GM19324 (cell line): ENCODE results near the gene CALM3.
"Not testable (repeated sequence)": the region's sequence is repeated elsewhere in the genome, so short reads cannot be mapped to it uniquely, and the experiment has no call there.

Experiments used
- ATAC-seq: cut with Tn5 transposase; IDR thresholded peaks from one replicate; pipeline ENCODE4 v1.9.1; 2021; ENCODE audit warnings: mild to moderate bottlenecking, moderate library complexity; ENCODE audit not compliant: unreplicated experiment, low FRiP score

The CALM3 gene

DNA sequence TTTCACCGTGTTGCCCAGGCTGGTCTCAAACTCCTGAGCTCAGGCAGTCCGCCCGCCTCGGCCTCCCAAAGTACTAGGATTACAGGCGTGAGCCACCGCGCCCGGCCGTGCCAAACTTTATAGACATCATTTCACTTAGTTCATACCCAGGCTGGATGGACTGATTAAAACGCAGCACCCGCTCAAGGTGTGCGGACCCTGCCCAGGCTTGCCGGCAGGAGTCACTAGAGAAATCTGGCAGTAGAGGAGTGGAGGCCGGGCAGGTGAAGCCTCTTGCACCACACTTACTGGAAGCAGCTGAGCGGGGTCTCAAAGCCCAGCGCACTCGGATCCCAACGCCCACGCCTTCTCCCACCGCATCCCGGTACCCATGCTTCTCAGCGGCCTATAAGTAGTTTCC is 12.4 kb downstream of the CALM3 start:
- ATAC-seq: no peak

DNA sequence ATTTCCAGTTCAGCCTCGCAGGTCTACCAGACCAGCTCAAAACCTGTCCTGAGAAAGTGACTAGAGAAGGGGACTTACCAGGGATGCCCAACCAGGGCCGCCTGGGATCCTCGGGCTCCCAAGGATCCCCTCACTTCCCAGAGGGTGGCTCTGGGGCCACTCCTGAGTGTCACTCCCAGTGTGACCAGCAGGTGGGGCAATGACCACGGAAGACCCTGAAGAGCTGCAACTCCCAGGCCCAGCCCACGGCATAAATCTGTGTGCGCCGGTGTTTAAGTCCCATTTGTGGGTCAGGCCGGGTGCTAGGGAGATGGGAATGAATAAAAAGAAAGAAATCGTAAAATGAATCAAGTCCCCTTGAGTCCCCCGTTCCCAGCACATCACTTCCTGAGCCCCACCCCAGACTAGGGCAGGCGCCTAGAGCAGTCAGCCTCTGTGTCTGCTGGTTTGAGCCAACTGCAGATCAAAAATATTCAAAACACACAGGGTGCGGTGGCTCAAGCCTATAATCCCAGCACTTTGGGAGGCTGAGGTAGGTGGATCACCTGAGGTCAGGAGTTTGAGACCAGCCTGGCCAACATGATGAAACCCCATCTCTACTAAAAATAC is 13.1 kb downstream of the CALM3 start:
- ATAC-seq: no peak

DNA sequence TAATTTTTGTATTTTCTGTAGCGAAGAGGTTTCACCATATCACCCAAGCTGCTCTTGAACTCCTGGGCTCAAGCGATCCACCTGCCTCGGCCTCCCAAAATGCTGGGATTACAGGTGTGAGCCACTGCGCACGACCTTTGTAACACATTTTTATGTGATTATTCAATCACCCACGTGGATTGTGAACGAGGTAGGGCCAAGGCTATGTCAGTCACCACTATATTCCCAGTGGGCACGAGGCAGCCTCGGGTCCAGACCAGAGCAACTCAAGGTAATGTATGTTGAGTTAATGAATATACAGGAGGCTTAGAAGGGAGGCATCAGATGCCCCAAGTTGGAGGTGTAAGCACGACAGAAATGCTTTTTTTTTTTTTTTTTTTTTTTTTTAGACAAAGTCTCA is 14.8 kb downstream of the CALM3 start:
- ATAC-seq: no peak

DNA sequence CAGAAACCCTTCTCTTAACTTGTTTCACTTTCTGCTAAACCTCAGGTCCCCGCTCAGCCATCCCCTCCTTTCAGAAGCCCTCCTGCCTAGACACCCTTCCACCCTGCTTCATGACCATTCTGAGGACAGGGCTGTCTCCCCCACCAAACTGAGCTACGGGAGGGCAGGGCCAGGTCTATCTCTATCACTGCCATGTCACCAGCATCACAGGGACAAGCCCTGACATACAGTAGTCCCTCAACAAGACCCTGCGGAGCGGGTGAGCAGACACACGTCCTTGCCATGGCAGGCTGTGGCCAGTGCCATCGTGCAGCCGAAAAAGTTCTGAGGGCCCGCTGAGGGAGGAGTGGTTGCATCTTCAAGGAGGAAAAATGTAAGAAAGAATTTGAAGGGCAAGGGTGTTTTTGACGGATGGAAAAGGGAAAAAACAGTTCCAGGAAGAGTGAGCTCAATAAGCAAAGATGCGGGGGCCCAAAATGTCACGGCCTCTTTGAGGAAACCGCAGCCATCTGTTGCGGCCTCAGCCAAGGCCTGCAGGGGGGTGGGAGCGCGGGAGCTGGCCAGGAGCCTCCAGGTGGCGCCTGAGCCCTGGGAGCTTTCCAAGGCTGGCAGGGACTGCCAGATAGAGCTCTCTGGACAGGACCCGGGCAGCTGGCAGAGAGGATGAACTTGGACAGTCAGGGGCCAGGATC is 15.6 kb downstream of the CALM3 start:
- ATAC-seq: no peak

DNA sequence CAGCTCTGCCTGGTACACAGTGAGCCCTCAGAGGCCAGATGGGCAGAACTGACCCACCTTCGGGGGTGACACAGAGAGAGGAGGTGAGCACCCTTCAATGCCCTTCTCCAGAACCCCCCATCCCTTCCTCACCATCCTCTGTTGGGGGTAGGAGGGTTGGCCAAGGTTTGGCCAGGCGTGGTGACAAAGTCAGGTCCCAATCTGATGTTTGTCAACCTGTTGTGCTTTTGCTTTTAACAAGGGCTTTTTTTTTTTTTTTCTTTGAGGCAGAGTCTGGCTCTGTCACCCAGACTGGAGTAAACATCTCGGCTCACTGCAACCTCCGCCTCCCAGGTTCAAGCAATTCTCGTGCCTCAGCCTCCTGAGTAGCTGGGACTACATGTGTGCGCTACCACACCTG is 16.5 kb downstream of the CALM3 start:
- ATAC-seq: no peak

DNA sequence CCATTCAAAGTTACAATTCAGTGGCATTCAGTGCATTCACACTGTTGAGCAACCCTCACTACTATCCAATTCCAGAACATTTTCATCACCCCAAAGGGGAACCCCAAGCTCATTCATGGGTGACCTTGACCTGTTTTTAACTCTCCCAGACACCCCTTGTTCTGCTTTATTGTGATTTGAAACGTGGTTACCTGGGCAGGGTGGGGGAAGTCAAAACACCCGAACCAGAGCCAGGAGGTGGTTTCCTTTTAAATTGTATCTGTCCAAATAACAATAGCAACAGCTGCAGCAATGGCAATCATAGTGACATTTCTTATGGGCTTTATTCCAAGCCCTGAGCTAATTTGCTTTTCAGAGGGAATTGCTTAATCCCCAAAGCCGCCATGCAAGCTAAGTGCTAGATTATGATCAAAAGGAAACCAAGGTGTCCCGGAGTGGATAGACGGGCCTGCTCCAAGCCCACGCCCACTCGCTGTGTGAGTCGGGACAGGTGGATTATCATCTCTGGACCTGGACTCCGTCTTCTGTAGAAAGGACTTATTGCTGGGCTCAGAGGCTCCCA is 17.6 kb downstream of the CALM3 start:
- no peak for ATAC-seq

DNA sequence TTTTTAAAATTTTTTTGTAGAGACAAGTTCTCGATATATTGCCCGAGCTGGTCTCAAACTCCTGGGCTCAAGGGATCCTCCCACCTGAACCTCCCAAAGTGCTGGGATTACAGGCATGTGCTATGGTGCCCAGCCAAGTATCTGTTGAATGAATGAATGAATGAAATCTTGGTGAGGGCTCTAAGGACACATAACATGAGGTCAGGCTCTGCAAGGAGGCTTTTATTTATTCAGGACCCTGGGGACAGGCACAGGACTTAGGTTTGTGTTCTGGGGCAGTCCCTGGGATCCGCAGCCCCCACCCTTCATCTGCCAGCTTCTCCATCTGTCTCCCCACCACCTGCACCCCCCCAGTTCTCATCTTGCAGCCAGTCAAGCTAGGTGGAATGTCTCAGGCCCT is 19.1 kb downstream of the CALM3 start:
- no peak for ATAC-seq

DNA sequence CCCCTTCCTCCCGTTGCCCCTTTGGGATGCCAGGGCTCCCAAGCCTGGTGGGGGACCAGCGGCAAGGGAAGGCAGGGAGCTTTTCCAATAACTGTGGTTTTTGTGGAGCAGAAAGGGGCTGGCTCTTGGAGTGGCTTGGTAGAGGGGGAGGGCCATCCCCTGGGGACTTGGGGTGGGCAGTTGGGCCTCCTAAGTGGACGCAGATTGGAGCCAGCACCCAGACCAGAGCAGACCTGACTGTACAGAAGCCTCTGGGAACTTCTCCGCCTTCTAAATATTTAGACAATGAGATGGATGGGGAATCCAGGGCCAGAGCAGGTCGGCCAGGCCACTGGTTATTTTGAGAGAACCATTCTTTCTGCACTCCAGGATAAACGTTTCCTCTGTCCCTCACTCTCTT is 19.6 kb downstream of the CALM3 start:
- no peak for ATAC-seq

DNA sequence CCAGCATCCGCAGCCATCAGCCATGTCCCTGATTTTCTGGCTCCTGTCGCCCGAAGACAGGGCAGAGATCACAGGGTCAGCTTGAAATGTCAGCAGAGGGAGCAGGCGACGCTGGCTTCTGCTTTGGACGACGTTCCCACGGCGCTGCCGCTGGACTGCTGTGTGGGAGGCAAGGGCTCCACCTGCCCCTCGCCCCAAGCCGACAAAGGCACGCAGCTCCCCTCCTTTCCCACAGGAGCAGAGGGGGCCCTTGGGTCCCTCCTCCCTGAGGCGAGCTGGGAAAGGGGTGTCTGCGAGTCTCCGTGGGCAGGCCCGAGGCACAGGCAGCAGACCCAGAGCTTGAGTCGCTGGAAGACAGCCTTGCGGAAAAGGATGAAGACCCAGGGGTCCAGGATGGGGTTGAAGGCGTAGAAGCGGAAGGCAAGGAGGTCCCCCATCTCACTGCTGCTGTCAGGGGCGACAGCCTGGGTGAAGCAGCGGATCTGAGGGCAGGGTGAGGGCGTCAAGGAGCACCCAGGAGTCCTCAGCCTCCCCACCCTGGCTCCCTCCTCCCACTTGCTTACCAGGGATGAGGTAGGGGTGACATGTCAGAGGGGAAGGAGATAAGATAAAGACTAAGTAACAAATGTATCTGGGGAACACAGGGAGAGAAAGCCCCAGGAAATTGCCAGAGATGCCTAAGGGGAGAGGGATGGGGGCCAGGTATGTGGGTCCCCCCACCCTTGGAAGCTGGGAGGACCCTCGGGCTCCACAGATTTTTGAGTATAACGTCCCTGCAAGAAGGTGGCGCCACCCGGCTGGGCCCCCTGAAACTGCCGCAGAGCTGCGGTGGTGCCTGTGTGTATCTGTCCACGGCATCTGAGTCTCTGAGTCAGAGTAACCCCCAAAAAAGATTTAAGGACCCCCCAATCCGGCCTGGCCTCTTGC is 20.3 kb downstream of the CALM3 start:
- ATAC-seq: no peak

DNA sequence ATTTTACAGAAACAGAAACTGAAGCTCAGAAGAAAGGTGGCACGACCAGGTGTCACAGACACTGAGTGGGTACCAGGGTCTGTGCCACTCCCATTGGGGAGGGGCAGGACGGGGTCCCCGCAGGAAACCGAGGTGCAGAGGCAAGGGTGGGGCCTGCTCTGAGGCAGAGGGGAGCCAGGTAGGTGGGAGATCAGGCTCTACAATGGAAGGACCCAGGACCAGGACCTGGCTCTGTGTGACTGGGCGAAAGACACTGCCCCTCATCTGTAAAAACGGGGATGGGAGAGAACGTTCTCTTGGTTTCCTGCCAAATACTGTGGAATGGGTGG is 21.0 kb downstream of the CALM3 start:
- no peak for ATAC-seq

DNA sequence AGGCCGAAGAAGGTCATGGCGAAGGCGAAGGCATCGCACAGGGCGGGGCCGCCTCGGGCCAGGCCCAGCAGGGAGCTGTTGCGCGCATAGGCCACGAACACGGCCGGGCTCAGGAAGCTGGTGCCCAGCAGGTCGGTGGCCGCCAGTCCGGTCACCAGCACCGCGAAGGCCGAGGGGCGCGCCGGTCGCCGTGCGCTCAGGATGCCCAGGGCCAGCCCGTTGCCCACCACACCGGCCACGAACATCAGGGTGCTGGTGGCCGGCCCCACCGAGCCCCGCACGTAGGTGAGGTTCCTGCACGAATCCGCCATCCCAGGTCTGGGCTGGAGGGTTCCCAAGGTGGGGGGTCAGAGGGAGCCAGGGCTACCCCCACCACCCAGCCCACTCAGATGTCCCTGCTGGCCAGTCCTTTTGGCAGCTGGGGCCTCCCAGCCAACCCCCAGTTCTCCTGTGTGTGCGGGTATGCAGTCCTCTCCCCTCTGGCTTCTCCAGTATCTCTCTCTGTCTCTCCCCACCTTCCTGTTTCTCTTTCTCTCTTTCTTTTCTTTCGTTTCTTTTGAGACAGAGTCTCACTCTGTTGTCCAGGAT is 22.9 kb downstream of the CALM3 start:
- ATAC-seq: no peak

DNA sequence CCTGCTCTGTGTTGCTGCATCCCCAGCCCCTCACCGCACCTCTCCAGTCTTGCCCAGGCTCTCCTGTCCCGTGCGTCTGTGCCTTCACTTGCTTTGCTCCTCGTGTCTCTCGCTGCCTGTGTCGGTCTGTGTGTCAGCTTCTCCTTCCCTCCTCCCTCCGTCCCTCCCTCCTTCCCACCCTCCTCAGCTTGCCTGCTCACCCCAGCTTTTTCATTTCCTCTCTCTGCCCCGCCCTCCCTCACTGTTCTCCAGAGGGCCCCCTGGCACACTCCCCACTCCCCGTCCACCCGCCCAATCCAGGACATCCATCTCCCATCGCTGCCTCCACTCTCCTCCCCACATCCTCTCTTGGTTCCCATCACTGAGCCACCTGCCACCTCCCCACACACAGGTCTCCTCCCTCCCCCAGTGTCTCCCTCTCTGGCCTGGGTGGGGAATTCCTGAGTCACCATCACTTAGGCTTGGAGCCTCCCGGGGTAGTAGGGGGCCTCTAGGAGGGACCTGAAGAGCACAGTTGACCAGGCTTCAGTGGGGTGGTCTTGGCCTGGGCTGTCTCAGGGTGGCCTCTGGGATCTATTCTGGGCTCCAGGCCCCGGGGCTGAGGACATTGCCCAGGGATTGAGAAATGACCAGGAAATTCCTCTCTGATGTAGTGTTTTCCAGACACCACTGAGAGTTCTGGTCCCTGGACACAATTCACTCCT is 24.0 kb downstream of the CALM3 start, which contains the start of gene PTGIR:
Gene PTGIR, minus strand, starts transcription at position 132 of the 704 bp plus-strand sequence. CDS start 864 bp downstream, outside the sequence.
- no peak for ATAC-seq

DNA sequence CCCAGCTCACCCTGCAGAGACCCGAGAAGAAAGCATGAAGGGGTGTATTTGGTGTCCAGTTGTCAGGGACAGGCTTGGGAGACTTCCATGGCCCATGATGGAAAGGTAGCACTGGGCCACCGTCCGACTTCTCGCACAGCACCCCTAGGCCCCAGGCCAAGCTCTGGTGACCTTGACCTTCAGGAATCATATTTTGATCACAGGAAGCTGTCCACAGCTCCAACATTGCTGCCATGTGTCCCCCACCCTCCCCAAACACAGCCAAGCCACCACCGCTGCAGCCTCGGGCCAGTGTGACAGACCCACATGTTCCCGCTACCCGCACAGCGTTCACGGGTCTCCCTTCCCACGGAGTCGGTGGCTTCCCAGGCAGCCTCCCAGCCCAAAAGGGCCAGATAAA is 24.6 kb downstream of the CALM3 start:
- ATAC-seq: no peak

DNA sequence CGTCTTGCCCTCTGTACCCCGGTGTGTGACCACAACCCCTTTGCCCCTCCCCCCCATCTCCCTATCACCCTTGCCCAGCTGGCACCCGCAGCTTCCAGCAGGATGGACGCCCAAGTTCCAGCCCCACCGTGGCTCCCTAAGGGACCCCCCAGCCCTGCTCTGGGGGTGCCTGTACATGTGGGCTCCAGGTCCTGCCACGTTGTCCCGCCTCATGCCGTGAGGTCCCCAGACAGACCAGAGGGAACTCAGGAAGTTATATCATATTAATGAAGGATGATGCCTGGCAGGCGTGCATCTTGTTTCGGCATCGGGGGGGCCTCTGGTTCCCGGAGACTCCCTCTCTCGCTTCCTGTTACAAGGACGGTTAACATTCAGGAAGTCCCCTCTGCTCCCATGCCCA is 25.3 kb downstream of the CALM3 start:
- ATAC-seq: no peak

DNA sequence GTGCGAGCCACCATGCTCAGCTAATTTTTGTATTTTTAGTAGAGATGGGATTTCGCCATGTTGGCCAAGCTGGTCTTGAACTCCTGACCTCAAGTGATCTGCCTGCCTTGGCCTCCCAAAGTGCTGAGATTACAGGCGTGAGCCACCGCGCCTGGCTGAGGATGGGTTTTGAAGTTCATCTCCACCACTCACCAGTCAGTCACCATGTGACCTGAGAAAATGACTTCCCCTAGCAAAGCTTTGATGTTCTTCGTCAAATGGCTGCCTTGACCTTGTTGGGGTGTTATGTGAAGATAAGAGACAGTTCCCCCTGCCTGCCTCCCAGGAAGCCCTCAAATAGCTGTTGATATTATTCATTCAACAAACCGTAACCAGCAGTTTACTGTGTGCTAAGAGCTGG is 27.8 kb downstream of the CALM3 start:
- not testable (repeated sequence) for ATAC-seq

DNA sequence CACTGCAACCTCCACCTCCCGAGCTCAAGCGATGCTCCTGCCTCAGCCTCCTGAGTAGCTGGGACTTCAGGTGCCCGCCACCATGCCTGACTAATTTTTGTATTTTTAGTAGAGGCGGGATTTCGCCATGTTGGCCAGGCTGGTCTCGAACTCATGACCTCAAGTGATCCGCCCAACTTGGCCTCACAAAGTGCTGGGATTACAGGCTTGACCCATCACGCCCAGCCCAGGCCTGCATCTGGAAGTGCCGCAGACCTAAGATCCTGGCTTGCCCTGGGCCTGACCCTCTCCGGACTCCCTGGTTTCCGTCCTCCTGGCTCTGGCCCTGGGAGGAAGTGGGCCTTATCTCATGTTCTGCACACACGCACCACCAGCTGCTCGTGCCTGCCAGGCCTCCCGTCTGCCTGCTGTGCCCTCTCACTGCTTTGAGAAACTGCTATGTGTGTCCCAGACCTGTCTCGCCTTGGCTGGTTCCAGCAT is 28.5 kb downstream of the CALM3 start:
- ATAC-seq: no peak

DNA sequence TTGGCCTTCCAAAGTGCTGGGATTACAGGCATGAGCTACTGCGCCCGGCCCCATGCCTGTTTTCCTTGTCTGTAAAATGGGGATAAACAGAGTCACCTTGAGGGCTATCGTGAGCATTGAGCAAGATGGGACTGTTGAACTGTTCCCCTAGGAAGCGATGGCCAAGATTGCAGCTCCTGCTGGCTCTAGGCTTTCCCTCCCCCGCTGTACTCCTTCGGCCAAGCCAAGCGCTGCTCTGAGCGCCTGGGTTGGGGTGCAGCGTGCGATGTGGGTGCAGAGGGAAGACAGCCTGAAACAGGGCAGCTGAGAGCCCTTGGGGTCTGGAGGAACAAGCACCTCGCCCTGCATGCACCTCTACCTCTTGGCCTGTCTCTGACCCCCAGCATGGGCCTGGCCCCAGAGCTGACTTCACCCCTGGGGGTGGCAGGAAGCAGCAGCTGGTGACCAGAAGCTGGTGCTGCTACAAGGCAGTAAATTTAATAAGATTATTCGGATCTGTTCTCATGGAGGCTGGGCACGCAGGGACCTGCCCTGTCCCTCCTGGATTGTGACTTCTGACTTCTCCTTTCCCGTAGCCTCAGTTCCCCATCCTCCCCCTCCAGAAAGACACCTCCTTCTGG is 29.6 kb downstream of the CALM3 start:
- no peak for ATAC-seq

DNA sequence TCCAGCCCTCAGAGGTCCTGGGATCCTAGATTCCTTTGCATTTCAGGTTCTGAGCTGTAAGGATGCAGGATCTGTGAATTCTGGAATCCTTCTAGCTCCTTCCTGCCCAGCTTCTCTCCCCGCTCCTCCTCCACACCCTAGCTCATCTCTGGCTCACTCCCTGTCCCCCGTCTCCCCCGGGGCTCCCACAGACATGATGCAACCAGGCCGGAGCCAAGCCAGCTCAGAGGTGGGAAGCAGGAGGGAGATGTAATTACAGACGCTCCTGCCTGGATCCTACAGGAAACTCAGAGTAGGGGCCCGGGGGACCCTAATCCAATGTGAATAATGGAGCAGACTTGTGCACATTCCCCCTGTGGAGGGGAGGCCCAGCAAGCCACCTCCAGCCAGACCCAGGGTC is 30.4 kb downstream of the CALM3 start:
- ATAC-seq: no peak

DNA sequence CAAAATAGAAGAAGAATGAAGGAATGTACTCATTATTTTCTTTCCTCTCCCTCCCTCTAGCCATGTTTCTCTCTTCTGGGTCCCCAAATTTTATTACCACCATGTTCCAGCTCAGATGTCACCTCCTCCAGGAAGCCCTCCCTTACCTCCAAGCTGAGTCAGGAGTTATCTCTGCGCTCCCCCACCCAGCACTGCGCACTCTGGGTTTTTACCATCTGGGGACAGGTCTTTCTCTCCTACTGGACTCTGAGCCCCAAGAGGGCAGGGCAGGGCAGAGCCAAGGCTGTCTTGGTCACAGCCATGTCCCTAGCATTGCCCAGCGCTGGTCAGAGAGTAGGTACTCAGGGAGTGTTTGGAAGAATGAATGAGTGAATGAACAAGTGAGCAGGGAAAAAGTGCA is 32.0 kb downstream of the CALM3 start:
- ATAC-seq: no peak
